Sigmoid colon (tissue), 4 donors: Measurements from ENCODE around the gene SNX14.

Experiments used
- CTCF ChIP-seq, 4 experiments: fragments of 450-650 bp in 3 of 4; fragments of 200-600 bp in 1 of 4; IDR thresholded peaks; one replicate each; pipeline ENCODE4 v1.5.1; 2016 to 2019; ENCODE audit warnings: antibody characterized with exemption in 4 of 4, mild to moderate bottlenecking in 3 of 4, moderate library complexity in 2 of 4
- POLR2AphosphoS5 ChIP-seq, 4 donors: sonication (generic); formaldehyde crosslinking; IDR thresholded peaks; one replicate each; pipeline ENCODE4 v1.6.1; 2017; ENCODE audit warnings: antibody characterized with exemption in 4 of 4

DNA sequence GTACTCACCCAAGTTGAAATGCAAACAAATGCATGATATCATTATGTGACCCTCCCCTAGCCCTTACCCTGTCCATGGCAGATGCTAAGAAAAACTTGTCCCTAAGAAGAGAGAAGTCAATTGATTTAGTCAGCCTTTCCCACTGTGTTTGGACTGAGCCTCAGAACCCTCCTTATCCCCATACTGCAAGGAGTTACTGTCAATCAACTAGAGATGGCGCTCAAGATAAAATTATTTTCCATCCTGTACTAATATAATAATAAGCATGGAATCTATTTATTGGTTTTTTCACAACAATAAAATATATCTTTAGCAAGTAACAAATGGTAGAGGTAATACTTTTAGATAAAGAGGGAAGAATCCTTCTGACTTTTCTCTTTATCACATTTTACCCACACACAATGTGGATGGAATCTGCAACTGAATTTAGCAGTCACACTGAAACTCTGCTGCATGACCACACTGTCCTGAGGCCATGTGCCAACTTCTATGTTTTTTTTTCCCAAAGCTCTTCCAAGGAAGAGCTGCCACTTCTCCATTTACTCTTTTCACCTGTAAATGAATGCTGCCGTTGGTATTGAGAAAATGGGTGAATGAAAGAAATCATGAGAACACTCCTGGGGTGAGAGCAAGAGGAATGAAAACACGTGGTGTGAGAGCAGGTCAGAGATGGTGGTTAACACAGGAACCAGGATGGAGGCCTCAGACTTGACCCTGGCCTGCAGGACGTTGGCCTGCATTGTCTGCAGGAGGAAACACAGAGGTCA, 133.3 kb downstream of the SNX14 start:
- TF ChIP-seq CTCF (IDR thresholded peaks at IDR 0.05) (no peak), POLR2AphosphoS5 (IDR thresholded peaks at IDR 0.05) (no peak)
